HT1080 (cell line): ENCODE measurements around the gene ITPRIPL2. TPM values are rescaled to one million over a fixed set of nuclear protein-coding genes. Genes with fewer than 3 reads are reported as not detected.

Experiments
- total RNA-seq: library from RNA; depleted of rRNA; stranded (reverse); fragments of >200 nt; shearing (Covaris generic); gene quantifications from 2 replicates; pipeline ENCODE4 v1.2.3, GENCODE V29; 2014; rRNA removed

The ITPRIPL2 gene
- total RNA-seq, 1 experiment from 2014 or later, result 29.0 TPM

Other genes starting within 250 kb of the ITPRIPL2 start
- 17.4 and 17.7 TPM in 2 replicates for gene SMG1, start 187.6 kb upstream of the ITPRIPL2 start, total RNA-seq
- 12.5 TPM in 2 replicates for gene TMC7, start 130.0 kb upstream of the ITPRIPL2 start, total RNA-seq
- 17.2 and 24.6 TPM in 2 replicates for gene COQ7, start 46.4 kb upstream of the ITPRIPL2 start, total RNA-seq
- 1.0 and 1.4 TPM in 2 replicates for gene SYT17, start 54.3 kb downstream of the ITPRIPL2 start, total RNA-seq
- gene CLEC19A, start 171.8 kb downstream of the ITPRIPL2 start, total RNA-seq, result not detected in 2 replicates